Measurements from ENCODE around the gene RPA1.

The RPA1 gene

GRCh38 chr17:1920948-1921351 is 91.1 kb downstream of the RPA1 start:
- no peak for DNase-seq (ENCODE audit: low read depth, low spot score)
- CTCF ChIA-PET: no interaction called here
- H3K4me3 ChIP-seq (ENCODE audit: low read depth, low read length): no peak overlapping the region
- no peak for TF ChIP-seq CTCF (IDR thresholded peaks at IDR 0.05; ENCODE audit: insufficient read depth, low read length, missing control alignments)
- POLR2A ChIA-PET: no interaction called here

- H3K4me3 ChIP-seq (ENCODE audit: low read depth, low read length): no peak overlapping the region
- POLR2A ChIA-PET: no interaction called here
- DNase-seq (ENCODE audit: low read depth, low spot score): no peak
- CTCF ChIA-PET: no interaction called here
- TF ChIP-seq CTCF (IDR thresholded peaks at IDR 0.05; ENCODE audit: insufficient read depth, low read length, missing control alignments): no peak
Measured at GRCh38 chr17:1928976-1929375, 99.2 kb downstream of the RPA1 start.

GRCh38 chr17:1930337-1930645 is 100.5 kb downstream of the RPA1 start:
- ChIA-PET POLR2A (no interaction called here), CTCF (no interaction called here)
- TF ChIP-seq CTCF (IDR thresholded peaks at IDR 0.05; ENCODE audit: insufficient read depth, low read length, missing control alignments): no peak
- no peak for DNase-seq (ENCODE audit: low read depth, low spot score)
- no peak overlapping the region for H3K4me3 ChIP-seq (ENCODE audit: low read depth, low read length)

GRCh38 chr17:1931844-1932579 is 102.2 kb downstream of the RPA1 start:
- no peak for DNase-seq (ENCODE audit: low read depth, low spot score)
- H3K4me3 ChIP-seq (ENCODE audit: low read depth, low read length): no peak overlapping the region
- no peak for TF ChIP-seq CTCF (IDR thresholded peaks at IDR 0.05; ENCODE audit: insufficient read depth, low read length, missing control alignments)
- ChIA-PET POLR2A (no interaction called here), CTCF (interaction anchor here (1.0 to 1.4 kb wide), 2 partner anchors 21 to 22 kb away, joined by 3 to 4 read pairs; no protein-coding TSS in a partner anchor)

- H3K4me3 ChIP-seq (ENCODE audit: low read depth, low read length): no peak overlapping the region
- ChIA-PET CTCF (no interaction called here), POLR2A (no interaction called here)
- DNase-seq (ENCODE audit: low read depth, low spot score): no peak
- no peak for TF ChIP-seq CTCF (IDR thresholded peaks at IDR 0.05; ENCODE audit: insufficient read depth, low read length, missing control alignments)
Measured at GRCh38 chr17:1933875-1934715, 104.3 kb downstream of the RPA1 start.

- ChIA-PET CTCF (interaction anchor here (1.1 kb wide), 1 partner anchor 26 kb away, joined by 6 read pairs; no protein-coding TSS in a partner anchor), POLR2A (no interaction called here)
- TF ChIP-seq CTCF (IDR thresholded peaks at IDR 0.05; ENCODE audit: insufficient read depth, low read length, missing control alignments): no peak
- no peak for DNase-seq (ENCODE audit: low read depth, low spot score)
- no peak overlapping the region for H3K4me3 ChIP-seq (ENCODE audit: low read depth, low read length)
Measured at GRCh38 chr17:1934901-1935300, 105.1 kb downstream of the RPA1 start.

Data from AG04449 (cell line).